Epithelial cell of esophagus (primary cell): Measurements from ENCODE around the gene NNT.
"Not testable (repeated sequence)": the region's sequence is repeated elsewhere in the genome, so short reads cannot be mapped to it uniquely, and the experiment has no call there.

Source experiments
- DNase-seq: peaks from one replicate; pipeline ENCODE4 v3.0.0; 2010; ENCODE audit warnings: low read depth
- H3K4me3 ChIP-seq: 2 replicates; pipeline ENCODE4 v1.5.1; 2011; ENCODE audit warnings: mild to moderate bottlenecking, low read length, control low read depth
- TF ChIP-seq, protein P1 (sequence below): IDR thresholded peaks from 2 replicates; pipeline ENCODE4 v1.5.1; 2011; ENCODE audit warnings: low read depth, mild to moderate bottlenecking, low read length, control low read depth, inconsistent platforms; ENCODE audit not compliant: insufficient read depth; ENCODE audit errors: missing control alignments

Gene NNT

DNA sequence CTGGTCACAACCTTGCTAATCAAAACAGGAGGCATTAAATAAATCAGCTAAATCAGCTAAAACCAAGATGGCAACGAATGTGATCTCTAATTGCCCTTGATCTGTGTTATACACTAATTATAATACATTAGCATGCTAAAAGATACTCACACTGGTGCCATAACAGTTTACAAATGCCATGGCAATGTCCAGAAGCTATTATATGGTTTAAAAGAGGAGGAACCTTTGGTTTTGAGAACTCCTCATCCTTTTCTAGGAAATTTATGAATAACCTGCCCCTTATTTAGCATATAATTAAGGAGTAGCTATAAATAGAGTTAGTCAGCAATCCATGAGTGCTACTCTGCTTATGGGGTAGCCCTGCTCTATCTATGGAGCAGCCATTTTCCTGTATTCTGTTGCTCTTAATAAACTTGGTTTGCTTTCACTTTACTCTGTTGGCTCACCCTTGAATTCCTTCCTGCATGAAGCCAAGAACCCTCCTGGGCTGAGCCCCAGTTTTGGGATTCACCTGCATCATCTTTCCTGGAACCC, 18.7 kb upstream of the NNT start:
- TF ChIP-seq, protein P1, sequence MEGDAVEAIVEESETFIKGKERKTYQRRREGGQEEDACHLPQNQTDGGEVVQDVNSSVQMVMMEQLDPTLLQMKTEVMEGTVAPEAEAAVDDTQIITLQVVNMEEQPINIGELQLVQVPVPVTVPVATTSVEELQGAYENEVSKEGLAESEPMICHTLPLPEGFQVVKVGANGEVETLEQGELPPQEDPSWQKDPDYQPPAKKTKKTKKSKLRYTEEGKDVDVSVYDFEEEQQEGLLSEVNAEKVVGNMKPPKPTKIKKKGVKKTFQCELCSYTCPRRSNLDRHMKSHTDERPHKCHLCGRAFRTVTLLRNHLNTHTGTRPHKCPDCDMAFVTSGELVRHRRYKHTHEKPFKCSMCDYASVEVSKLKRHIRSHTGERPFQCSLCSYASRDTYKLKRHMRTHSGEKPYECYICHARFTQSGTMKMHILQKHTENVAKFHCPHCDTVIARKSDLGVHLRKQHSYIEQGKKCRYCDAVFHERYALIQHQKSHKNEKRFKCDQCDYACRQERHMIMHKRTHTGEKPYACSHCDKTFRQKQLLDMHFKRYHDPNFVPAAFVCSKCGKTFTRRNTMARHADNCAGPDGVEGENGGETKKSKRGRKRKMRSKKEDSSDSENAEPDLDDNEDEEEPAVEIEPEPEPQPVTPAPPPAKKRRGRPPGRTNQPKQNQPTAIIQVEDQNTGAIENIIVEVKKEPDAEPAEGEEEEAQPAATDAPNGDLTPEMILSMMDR, result no peak
- H3K4me3 ChIP-seq, result no peak overlapping the region

DNA sequence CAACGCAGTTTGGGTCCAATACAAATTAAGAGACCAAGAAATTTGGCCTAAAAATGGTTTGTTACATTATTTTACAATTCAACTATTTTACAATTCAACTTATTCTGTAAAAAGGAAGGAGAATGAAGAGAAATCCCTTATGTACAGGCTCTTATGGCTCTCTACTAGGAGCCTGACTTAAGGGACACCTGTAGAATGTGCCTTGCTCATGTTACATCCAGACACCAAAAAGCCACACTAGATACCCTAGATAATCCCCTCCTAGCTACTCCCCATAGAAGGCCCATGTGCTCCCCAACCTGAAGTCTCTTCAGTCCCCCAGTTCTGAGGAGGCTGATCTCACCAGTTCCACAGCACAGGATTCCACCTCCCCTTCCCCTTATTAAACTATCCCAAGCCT, 14.1 kb upstream of the NNT start:
- TF ChIP-seq, protein P1, result no peak
- no peak for DNase-seq
- no peak overlapping the region for H3K4me3 ChIP-seq

More for the DNA sequence above, 18.7 kb upstream of the NNT start:
- no peak for DNase-seq

DNA sequence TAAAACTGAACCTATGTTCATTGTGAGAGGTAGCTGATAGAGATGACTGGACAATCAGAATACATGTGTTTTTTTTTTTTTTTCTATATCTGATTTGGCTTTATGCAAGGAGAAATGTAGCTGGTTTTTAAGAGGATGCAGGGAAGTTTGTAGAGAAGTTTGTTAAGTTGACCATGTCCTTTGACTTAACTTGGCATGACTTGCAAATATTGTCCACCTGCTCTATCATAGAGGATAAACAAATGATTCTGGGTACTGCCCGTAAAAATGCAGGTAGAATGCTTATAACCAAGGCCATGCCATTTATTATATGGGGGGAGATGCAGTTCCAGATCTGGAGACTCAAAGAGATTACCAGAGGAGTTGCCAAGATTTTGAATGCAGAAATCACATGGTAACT, 13.7 kb upstream of the NNT start:
- no peak overlapping the region for H3K4me3 ChIP-seq
- DNase-seq, result no peak
- TF ChIP-seq, protein P1, result no peak

DNA sequence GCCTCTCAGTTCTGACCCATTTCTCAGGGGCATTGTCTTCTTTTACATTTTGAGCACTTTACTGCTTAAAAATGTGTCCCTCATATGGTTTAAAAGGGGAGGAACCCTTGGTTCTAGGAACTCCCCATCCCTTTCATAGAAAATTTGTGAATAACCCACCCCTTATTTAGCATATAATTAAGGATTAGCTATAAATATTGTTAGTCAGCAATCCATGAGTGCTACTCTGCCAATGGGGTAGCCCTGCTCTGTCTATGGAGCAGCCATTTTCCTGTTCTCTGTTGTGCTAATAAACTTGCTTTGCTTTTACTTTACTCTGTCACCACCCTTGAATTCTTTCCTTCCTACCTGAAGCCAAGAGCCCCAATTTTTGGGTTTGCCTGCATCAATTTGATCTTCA, 12.3 kb upstream of the NNT start:
- DNase-seq, result no peak
- TF ChIP-seq, protein P1, result no peak
- no peak overlapping the region for H3K4me3 ChIP-seq

DNA sequence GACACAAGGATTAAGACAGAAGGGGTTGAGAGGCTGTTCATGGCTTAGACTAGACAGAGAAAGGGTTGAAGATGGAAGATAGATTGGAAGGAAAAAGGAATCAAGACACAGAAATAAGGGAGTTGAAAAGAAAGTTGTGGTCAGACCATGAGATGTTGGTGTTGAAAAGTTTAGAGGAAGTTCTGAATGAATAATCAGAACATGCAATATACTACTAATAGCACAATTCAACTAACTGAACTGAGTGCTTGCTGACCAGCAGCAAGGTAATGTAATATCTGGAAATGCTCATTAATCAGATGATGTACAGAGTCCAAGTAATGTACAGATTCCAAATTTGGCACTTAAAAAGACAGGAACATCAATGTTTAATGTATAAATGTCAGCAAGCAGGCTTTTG, 10.6 kb upstream of the NNT start:
- H3K4me3 ChIP-seq, result no peak overlapping the region
- no peak for DNase-seq
- TF ChIP-seq, protein P1, result no peak

DNA sequence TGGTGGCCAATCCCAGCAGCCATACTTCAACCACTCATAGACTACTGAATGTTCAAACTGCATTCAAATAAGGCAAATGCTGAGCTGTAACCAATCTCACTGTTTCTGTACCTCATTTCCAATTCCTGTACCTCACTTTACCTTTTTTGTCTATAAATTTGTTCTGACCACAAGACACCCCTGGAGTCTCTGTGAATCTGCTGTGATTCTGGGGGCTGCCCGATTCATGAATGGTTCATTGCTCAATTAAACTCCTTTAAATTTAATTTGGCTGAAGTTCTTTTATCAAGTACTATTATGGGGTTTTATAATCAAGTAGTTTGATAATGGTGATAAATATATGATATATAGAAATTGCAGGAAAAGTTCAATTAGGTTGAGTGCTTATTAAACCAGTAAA, 4.1 kb upstream of the NNT start:
- not testable (repeated sequence) for H3K4me3 ChIP-seq, DNase-seq

DNA sequence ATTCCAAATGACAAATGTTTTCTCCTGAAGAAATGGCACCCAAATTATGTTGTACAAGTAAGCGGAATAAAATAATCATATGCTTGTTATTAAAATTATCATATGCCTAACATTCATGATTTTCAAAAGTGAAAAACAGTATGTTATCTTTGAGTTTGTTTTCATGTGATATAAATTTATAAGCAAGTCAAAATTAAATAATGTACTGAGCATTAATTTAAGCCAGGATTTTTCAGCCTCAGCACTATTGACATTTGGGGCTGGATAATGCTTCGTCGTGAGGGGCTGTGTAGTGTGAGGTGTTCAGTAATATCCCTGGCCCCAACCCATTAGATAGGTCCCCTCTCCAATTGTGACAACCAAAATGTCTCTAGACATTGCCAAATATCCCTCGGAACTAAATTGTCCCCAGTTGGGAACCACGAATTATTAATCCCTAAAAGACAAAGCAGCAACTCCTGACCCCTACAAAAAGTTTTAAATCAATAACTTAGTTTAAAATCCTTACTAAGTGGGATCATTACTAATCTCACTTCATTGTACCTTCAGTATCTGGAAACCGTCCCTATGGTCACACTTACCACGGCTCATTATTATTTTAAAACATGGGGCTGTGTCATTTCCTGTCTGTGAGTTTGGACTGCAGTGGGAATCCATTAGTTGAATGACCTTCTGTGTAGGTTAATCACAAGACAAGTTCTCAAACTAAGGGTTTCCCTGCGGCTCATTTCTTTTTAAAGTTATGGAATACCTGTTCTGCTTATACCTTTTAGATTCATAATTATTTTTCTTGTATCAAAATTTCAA, 1.3 kb upstream of the NNT start:
- TF ChIP-seq, protein P1, result no peak
- peak overlapping the region; percentile 83 for H3K4me3 ChIP-seq
- peak; percentile 41 for DNase-seq
